ENCODE data around the gene MAN1A2. TPM values are rescaled to one million over a fixed set of nuclear protein-coding genes. Genes with fewer than 3 reads are reported as not detected.

MAN1A2 gene
- total RNA-seq, 1 experiment from 2014 or later, result 38.1 TPM

GRCh38 chr1:117366177-117367045, 838 bp upstream of the MAN1A2 start (continued):
- TF ChIP-seq REST (IDR thresholded peaks at IDR 0.05; ENCODE audit: low read depth), result no peak

GRCh38 chr1:117368116-117369108, 1.2 kb downstream of the MAN1A2 start:
- peak overlapping the region; percentile 86 for H3K9ac ChIP-seq (ENCODE audit: low read length)
- ChIA-PET CTCF (no interaction called here), RAD21 (ENCODE audit: low non-redundant PET in 1 of 2, low total read pairs in 2 of 2, uncharacterized antibody in 2 of 2, unreplicated experiment in 2 of 2) (no interaction called here), POLR2A (no interaction called here)
- no peaks in the 10 kb centered on the region for H3K9me2 ChIP-seq (ENCODE audit: insufficient read depth)
- H3K27me3 ChIP-seq (ENCODE audit: insufficient read depth, low read length), result no peaks in the 10 kb centered on the region
- H3K27ac ChIP-seq (ENCODE audit: low read depth, low read length), result peak overlapping the region; percentile 97; the same call in 1 of the 2 replicates
- H3K4me1 ChIP-seq (ENCODE audit: control insufficient read depth in 1 of 2, insufficient read depth in 2 of 2, low read length in 2 of 2), result peaks cover 14 to 29% of the 10 kb centered on the region in 2 experiments
- DNase-seq (ENCODE audit: low read depth, low spot score), result no peak
- peak overlapping the region; percentile 65 to 77 for H3K4me3 ChIP-seq (replicated peaks in 1 of 2; ENCODE audit: low read depth in 1 of 2, low read length in 2 of 2)
- TF ChIP-seq SRF (IDR thresholded peaks at IDR 0.05; ENCODE audit: low read depth) (no peak), REST (IDR thresholded peaks at IDR 0.05; ENCODE audit: low read depth) (no peak), JUND (IDR thresholded peaks at IDR 0.05) (no peak), CBX3 (IDR thresholded peaks at IDR 0.05; ENCODE audit: low read depth) (no peak), TCF7L2 (IDR thresholded peaks at IDR 0.05; ENCODE audit: borderline replicate concordance, extremely low read depth, insufficient read depth, insufficient read length) (no peak), CEBPB (IDR thresholded peaks at IDR 0.05; ENCODE audit: low read depth) (no peak), ELF1 (IDR thresholded peaks at IDR 0.05; ENCODE audit: borderline replicate concordance, low read depth) (no peak), EGR1 (IDR thresholded peaks at IDR 0.05; ENCODE audit: low read depth) (no peak), ATF3 (IDR thresholded peaks at IDR 0.05) (no peak), POLR2A (IDR thresholded peaks at IDR 0.05; ENCODE audit: borderline replicate concordance, extremely low read depth, insufficient read depth, insufficient read length) (no peak), RAD21 (IDR thresholded peaks at IDR 0.05; ENCODE audit: low read depth) (no peak), POLR2AphosphoS5 (IDR thresholded peaks at IDR 0.05; ENCODE audit: low read depth, low read length) (no peak), ZNF274 (IDR thresholded peaks at IDR 0.05; ENCODE audit: low read depth, low read length) (no peak)
- ATAC-seq, result no peak
- H3K9me3 ChIP-seq (ENCODE audit: control insufficient read depth in 1 of 2, insufficient read depth in 1 of 2, low read depth in 1 of 2, low read length in 2 of 2), result no peaks in the 10 kb centered on the region
- no peaks in the 10 kb centered on the region; the same call in 1 of the 2 replicates for H4K20me1 ChIP-seq (ENCODE audit: insufficient read depth)
- peaks cover 67% of the 10 kb centered on the region for H3K79me2 ChIP-seq (ENCODE audit: insufficient read depth, low read length)
- intact Hi-C loops (cut with micrococcal nuclease), result no loop called here
- no peaks in the 10 kb centered on the region for H3K36me3 ChIP-seq (ENCODE audit: control insufficient read depth in 1 of 2, insufficient read depth in 2 of 2, low read length in 2 of 2)
- no TSS peak for BruUV-seq (replicated peaks)
- no peak overlapping the region for H2AFZ ChIP-seq (ENCODE audit: low read depth, low read length, poor library complexity, severe bottlenecking)
- peak overlapping the region; percentile 87 for H3K4me2 ChIP-seq (ENCODE audit: low read length)

Data from HCT116 (cell line).